ENCODE results near the gene PNPLA7. TPM values are rescaled to one million over a fixed set of nuclear protein-coding genes. Genes with fewer than 3 reads are reported as not detected.

Gene PNPLA7
- total RNA-seq, 1 experiment from 2014 or later, result 0.29 TPM

DNA sequence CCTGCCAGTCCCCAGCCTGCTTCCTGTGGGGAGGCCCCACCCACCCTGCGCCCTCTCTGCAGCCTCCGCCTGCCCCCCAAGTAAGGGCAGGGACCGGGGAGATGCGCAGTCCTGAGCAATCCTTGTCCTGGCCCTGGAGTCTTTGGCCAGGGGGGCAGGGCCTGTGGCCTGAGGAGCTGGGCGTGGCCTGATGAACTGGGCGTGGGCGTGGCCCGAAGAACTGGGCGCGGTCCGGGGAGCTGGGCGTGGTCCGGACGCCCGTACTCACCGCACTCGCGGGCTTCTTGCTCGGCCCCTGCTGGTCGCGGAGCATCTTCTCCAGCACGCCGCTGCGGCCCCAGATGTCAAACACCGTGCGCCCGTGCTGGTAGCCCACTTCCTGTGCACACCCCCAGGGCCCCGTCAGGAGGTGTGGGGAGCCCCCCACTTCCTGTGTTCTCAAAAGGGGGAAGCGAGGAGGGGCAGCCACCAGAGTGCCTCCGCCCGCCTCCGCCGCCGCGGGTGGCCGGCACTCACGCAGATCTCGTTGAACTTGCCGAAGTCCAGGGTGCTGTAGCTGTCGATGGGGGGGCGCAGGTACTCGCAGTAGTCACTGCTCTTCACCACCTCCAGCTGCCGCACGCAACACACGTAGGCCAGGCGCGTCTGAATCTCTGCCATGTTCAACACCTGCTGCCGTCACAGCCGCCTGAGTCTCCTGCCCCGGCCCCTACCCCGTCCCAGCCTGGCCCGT lies 88.4 kb downstream of the PNPLA7 start:
- in situ Hi-C loops (cut with HindIII; ENCODE audit: low pct_unique_long_range_greater_than_20kb, low sequenced_read_pairs), result no loop called here

DNA sequence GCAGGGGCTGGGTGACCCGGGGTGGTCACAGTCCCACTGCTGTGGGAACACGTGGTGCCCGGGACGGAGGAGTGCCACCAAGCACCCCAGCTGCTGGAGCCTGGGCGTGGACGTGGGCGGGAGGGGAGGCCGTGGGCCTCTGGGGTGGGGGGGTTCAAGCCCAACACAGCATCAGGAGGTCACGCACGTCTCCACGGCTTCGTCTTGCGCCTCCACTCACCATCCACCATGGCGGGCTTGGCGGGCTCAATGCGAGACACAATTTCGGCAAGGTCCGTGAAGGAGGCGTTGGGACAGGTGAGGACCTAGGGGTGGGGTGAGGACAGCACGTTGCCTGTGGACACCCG lies 88.9 kb downstream of the PNPLA7 start:
- in situ Hi-C loops (cut with HindIII; ENCODE audit: low pct_unique_long_range_greater_than_20kb, low sequenced_read_pairs), result no loop called here
- no peak for DNase-seq (ENCODE audit: low read depth, low spot score)

More for the DNA sequence above, 88.4 kb downstream of the PNPLA7 start:
- no peak for DNase-seq (ENCODE audit: low read depth, low spot score)

DNA sequence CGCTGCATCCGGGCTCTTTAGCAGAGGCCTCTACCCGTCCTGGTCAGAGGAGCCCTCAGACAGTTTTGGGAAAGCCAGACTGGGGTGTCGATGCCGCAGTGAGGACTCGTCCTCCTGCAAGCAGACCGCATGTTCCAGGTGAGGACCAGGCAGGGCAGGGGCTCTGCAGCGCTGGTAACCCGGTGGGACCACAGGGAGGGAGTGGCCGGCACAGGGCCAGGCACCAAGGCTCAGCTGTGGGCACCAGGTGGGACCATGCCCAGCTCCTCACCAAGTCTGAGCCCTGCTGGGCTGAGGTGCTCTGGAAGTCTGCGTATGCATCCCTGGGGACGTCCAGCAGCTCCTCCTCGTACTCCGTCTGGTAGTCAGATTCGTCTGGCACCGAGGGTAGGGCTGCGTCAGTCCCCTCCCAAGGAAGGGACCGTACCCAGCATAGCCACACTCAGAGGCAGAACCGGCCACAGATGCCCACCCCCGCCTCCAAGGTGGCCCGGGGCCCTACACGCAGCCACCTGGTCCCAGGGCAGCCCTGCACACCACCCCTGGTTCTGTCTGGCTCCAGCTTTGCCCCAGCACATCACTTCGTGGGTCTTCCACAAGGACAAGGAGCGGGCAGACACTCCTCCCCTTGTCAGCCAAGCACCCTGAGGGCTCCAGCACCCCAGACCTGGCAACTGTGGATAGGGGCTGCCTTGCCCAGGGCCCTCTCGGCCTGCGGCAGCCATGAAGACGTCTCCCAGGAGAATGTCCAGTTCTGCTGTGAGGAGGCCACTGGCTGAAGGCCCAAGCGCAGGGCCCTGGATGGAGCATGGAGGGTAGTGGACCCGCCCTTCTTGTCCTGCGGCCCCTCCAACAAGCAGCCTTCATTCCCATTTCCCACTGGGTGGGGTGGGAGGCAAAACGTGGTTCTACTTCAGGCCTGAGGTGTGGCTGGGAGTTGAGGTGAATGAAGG lies 89.6 kb downstream of the PNPLA7 start:
- in situ Hi-C loops (cut with HindIII; ENCODE audit: low pct_unique_long_range_greater_than_20kb, low sequenced_read_pairs), result no loop called here
- no peak for DNase-seq (ENCODE audit: low read depth, low spot score)

DNA sequence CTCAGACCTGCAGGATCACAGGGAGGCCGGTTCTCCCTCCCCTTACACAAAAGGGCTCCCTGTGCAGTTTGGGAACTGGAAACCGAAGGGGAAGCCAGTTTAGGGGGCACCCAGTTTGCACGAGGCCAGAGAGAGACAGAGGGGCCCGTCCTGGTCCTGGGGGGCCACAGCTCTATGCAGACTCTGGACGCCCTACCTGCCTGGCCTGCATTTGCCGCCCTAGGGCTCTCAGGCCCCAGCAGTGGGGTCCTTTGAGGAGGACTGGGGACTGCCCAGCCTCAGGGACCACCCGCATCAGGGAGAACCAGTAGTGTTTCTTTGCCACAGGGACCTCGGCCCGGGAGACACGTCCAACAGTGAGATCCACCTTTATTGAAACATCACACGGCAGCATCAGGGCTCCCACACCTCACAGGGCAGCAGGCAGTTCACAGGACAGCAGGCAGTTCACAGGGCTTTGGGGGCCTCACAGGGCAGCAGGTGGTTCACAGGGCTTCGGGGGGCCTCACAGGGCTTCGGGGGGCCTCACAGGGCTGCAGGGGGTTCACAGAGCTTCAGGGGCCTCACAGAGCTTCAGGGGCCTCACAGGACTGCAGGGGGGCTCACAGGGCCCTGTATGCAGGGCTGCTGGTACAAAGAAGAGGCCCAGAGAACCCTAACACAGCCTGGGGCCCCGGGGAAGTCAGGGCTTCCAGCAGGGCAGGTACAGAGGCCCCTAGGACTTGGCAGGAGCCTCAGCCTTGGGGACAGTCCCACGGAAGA lies 90.4 kb downstream of the PNPLA7 start:
- DNase-seq (ENCODE audit: low read depth, low spot score), result no peak
- in situ Hi-C loops (cut with HindIII; ENCODE audit: low pct_unique_long_range_greater_than_20kb, low sequenced_read_pairs), result no loop called here

DNA sequence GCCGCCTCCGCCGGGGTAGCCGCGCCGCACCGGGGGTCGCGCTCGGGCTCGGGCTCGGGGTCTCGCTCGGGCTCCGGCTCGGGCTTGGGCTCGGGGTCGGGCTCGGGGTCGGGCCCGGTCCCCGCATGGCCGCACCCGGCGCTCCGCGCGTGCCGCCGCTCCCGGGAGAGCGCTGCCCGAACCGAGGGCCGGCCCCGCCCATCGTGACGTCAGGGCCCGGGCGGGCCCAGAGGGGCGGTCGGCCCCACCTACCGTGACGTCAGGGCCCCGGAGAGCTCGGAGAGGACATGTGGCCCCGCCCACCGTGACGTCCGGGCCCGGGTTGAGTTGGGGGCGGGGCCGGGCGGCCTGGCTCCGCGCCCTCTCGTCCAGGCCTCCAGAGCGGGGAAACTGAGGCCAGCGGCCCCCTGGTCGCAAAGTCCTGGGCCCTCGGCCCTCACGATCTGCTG lies 91.0 kb downstream of the PNPLA7 start, which contains the start of gene NSMF:
Gene NSMF, minus strand, starts transcription at position 183 of the 449 bp plus-strand sequence. CDS start 232 bp downstream, outside the sequence.
- in situ Hi-C loops (cut with HindIII; ENCODE audit: low pct_unique_long_range_greater_than_20kb, low sequenced_read_pairs), result no loop called here

DNA sequence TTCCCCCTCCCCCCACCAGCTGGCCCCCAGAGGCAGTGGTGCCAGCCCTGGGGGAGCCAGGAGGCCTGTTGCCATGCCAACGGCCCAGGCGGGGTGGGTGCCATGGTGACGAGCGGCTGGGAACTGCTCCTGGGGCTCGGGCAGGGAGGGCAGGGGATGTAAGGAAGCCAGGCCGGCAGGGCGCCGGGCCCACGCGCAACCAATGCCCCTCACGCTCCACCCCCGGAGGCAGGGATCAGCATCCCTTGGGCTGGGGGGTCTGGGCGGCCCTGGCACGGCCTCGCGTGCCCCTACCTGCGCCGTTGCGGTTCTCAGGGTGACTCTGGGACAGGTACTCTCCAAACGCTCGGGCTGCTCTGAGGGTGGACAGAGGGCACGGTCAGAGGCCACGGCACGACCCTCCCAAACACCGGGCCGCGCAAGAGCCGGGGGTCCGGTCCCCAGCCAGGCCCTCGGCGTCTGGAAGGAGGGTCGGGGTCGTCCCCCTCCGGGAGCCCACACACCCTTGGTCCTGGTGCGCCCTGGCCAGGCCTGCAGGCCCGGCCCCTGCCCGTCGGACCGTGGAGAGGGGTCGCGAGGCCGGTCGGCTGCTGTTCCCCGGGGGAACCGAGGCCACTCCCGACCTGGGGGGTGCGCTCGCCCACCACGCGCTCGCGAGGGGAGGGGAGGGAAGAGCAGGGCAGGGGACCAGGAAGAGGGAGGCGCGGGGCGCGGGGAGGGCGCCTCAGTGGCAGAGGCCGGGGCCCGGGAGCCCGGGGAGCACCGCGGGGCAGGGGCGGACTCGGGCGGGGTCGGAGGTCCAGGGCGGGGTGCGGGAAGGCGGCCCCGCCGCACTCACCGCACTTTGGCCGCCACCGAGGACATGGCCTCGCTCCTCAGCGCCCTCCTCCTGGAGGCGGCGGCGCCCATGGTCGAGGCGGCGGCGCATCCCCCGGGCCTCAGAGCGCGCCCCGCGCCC lies 91.7 kb downstream of the PNPLA7 start:
- no peak for DNase-seq (ENCODE audit: low read depth, low spot score)
- in situ Hi-C loops (cut with HindIII; ENCODE audit: low pct_unique_long_range_greater_than_20kb, low sequenced_read_pairs), result no loop called here

More for the DNA sequence above, 91.0 kb downstream of the PNPLA7 start, which contains the start of gene NSMF:
- peak; percentile 90 for DNase-seq (ENCODE audit: low read depth, low spot score)

DNA sequence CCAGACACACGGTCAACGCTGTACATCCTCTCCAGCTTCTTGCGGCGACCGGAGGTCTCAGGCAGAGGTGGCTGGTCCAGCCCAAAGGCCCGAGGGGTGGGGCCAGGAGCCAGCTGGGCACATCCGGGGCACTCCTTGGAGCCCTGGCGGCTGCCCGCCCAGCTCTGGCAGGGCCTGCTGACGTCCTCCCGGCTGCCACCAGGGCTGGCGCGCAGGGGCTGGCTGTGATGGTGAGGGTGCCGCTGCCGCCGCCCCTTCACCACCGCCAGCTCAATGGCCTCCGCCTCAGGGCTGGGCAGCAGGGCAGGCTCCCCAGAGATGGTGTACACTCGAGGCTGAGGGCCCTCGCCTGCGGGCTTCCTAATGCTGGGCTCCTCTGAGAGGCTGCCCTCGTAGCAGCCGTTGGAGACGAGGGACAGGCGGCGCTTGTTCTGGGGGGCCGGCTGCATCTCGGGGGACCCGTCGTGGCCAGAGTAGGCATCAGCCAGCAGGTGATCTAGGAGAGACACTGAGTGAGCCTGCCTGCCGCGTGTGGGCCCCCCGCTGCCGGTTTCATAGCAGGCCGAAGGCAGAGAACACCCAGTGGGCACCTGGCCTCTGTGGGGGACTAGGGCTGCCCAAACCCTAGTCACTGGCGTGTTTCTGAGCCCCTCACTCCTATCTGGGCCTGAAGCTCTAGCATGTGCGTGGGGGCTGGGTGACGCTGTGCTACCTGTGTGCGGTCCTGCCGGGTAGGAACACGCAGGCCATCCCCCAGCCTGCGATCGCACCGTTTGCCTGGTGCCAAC lies 92.6 kb downstream of the PNPLA7 start:
- no peak for DNase-seq (ENCODE audit: low read depth, low spot score)
- in situ Hi-C loops (cut with HindIII; ENCODE audit: low pct_unique_long_range_greater_than_20kb, low sequenced_read_pairs), result no loop called here

DNA sequence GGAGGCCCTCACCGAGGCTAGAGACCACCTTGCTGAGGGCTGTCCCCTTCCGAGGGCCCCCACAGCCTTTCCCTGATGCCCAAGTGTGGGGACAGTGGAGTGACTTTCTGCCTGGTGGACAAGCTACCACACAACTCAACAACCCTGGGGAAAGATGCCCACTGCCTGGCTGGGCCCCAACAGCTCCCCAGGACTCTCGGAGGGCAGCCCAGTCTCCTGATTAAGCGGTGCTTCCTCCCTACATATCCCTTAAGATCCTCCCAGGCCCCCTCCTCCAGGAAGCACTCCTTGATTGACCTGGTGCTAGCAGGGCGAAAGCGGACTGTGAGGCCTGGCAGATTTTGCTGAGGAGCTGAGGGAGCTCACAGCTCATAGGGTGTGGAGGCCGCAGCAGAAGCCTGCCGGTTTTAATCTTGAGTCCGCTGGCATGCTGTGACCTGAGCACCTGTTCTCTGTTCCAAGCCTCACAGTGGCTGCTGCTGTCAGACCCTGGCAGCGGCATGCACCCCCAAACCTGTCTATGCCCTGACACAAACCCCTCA lies 93.3 kb downstream of the PNPLA7 start:
- no peak for DNase-seq (ENCODE audit: low read depth, low spot score)
- in situ Hi-C loops (cut with HindIII; ENCODE audit: low pct_unique_long_range_greater_than_20kb, low sequenced_read_pairs), result no loop called here

DNA sequence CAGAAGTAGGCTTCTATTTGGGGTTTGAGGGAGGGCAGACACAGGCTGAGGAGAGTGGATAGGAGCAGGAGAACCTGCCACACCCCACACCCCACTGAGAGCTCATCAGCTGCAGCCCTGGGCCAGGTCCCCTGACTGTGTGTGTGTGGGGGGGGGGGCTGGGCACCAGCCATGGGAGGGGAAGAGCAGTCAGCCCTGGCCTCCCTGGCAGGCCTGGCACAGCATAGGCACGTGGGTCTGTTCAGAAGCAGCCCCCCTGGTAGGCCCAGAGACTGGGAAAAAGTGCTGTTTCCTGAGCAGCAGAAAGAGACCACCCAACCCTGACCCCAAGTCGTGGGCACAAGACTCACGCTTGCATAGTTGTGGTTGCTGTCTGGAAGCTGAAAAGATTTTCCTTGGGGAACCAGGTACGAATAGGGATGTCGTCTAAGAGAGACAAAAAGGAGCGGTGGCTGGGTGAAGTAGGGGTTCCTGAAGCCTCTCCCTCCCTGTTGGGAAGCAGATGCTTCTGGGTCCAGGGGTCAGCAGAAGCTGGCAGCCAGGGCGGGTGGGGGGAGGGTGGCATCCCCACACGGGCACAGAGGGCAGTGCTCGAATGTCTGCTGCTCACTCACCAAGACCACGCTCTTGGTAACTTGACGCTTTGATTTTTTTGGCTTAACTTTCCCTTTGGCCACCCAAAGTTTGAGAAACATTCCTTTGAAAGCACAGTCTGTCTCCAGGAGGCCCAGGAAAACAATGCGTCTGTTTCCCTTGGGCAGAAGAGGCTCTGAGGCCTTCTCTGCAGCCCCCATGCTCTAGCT lies 93.9 kb downstream of the PNPLA7 start:
- in situ Hi-C loops (cut with HindIII; ENCODE audit: low pct_unique_long_range_greater_than_20kb, low sequenced_read_pairs), result no loop called here
- DNase-seq (ENCODE audit: low read depth, low spot score), result no peak

DNA sequence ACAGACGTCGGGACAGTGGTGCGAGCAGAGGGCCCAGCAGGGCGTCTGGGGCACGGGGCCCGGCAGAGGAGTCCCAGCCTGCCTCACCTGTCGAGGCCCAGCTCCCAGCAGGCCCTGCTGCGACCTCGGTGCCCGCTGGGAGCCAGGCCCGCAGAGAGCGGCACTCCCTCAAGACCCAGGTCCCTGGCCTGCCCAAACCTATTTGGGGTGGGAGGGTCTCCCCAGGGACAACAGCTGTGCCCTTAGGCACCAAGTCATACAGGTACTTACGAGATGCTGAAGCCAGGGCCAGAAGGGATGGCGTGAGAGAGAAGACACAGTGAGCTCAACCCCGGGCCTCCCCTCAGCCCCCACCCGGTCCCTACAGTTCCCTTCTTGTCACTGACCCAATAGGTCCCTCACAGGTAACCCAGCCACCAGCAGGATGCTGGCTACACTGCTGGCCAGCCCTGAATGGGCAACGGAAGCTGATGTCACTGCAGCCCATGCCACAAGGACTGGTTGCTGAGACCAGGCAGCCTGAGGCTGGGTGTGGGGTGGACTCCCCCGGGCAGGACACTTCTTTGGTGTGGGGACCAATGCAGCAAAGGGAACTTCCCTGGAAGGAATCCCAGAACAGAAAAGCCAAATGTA lies 94.7 kb downstream of the PNPLA7 start:
- in situ Hi-C loops (cut with HindIII; ENCODE audit: low pct_unique_long_range_greater_than_20kb, low sequenced_read_pairs), result no loop called here
- no peak for DNase-seq (ENCODE audit: low read depth, low spot score)

DNA sequence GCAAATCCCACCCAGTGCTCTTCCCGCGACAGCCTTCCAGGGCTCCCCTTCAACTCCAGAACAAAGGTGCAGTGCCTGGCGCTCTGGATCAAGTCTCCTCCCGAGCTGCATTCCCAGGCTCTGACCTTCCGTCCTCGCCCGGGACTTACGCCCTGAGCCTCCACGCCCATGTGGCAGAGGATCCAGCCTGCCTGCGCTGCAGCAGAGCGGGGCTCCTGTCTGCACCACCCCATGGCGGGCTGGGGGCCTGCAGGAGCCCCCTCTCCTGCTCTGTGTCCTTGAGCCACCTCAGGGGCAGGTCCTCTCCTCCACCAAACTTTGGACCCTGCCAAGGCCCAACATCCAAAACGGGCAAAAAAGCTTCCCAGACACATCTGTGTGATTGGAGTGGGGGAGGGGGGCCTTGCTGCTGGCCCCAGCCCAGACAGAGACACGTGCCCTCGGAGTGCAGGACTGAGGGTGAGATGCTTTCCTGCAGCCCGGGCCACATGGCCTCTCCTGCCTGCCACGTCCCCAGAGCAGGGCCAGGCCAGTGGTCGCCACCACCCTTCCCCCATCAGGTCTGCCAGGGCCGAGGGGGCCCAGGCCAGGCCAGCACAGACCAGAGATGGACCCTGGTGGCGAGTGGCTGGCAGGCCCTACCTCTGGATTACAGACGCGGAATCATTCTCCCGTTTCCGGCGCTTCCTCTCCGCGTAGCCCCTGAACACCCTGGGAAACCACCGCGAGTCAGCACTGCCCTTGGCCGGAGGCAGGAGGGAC lies 95.4 kb downstream of the PNPLA7 start:
- in situ Hi-C loops (cut with HindIII; ENCODE audit: low pct_unique_long_range_greater_than_20kb, low sequenced_read_pairs), result no loop called here

DNA sequence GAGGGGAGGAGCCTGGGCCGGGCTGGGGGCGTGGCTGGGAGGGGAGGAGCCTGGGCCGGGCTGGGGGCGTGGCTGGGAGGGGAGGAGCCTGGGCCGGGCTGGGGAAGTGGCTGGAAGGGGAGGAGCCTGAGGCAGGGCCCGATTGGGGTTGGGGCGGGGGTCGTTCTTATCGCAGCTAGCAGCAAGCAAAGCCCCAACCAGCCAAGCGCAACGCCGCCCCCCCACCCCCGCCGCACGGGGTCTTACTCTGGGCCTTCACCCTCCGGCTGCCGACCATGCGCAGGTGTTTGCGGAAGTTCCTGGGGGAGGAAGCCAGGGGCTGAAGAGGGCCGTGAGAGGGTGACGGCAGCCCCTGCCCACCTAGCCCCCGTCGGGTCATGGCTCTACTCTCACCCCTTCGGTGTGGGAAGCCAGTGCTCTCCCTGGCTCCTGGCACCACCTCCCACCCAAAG lies 96.0 kb downstream of the PNPLA7 start:
- in situ Hi-C loops (cut with HindIII; ENCODE audit: low pct_unique_long_range_greater_than_20kb, low sequenced_read_pairs), result no loop called here
- no peak for DNase-seq (ENCODE audit: low read depth, low spot score)

More for the DNA sequence above, 95.4 kb downstream of the PNPLA7 start:
- DNase-seq (ENCODE audit: low read depth, low spot score), result no peak

DNA sequence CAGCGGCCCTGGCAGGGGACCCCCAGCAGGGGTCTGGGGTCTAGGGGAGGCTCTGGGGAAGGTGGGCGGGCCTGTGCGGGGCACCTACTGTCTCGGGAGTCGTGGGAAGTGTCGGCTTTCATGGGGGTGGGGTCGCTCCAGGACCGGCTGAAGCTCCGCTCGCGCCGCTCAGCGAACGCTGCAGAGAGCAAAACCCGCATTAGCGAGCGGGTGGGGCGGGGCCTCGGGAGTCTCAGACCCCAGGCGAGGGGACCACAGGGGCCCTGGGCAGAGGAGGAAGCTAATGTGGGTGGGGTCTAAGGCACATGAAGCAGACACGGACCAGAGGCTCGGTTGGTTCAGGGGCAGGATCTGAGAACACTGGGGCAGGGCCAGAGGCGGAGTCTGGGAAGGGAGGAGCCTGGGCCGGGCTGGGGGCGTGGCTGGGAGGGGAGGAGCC lies 96.5 kb downstream of the PNPLA7 start:
- DNase-seq (ENCODE audit: low read depth, low spot score), result peak; percentile 55
- in situ Hi-C loops (cut with HindIII; ENCODE audit: low pct_unique_long_range_greater_than_20kb, low sequenced_read_pairs), result no loop called here
